OCI-LY7 (cell line): ENCODE results near the gene TM4SF4.

Source experiments
- EZH2phosphoT487 ChIP-seq: fragments of 200-600 bp; sonication (generic); IDR thresholded peaks from 2 replicates; pipeline ENCODE4 v1.6.1; 2018; ENCODE audit warnings: low read depth, borderline replicate concordance, mild to moderate bottlenecking, mixed run types, antibody characterized with exemption, low read length, moderate library complexity, mixed read lengths
- TF ChIP-seq, protein P1 (sequence below): fragments of 200-600 bp; sonication (generic); conservative IDR thresholded peaks from 2 replicates; pipeline ENCODE4 v1.5.1; 2014; ENCODE audit warnings: mild to moderate bottlenecking, antibody characterized with exemption, low read length, moderate library complexity, mixed read lengths

DNA sequence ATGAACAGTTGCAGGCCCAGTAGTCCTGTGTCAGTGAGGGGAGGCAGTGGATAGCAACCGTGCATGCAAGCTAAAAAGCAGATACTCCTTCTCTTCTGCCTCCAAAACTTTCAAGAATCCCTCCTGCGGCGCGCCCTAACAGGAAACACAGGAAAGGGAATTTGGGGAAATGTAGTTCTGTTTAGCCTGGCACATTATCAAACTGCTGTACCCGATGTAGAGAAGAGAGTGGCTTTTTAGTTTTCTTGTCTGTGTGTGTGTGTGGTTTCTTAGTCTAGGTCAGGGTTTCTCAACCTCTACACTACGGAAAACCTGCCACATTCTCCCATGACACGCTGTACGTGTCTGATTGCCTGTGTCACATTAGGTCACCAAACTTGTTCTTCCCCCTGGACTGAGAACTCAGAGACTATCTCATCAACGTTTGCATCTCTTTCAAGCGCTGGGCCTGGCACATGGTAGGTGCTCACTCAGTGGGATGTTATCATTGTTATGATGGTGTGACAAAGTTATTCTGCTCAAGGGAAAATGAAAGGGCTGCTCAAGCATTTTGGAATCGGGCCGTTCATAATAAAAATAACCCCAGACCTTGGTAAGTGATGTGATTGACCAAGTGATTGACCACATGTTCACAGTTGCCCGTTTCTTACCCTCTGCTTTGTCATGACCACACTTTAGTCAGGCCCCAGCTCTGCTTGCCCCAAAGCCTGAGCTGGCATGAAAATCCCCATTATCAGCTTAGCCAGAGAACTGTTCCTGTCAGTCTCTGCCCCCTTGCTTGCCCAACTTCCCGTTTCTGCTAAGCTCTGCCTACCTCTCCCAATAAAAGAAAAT is 33.2 kb downstream of the TM4SF4 start:
- TF ChIP-seq, protein P1, sequence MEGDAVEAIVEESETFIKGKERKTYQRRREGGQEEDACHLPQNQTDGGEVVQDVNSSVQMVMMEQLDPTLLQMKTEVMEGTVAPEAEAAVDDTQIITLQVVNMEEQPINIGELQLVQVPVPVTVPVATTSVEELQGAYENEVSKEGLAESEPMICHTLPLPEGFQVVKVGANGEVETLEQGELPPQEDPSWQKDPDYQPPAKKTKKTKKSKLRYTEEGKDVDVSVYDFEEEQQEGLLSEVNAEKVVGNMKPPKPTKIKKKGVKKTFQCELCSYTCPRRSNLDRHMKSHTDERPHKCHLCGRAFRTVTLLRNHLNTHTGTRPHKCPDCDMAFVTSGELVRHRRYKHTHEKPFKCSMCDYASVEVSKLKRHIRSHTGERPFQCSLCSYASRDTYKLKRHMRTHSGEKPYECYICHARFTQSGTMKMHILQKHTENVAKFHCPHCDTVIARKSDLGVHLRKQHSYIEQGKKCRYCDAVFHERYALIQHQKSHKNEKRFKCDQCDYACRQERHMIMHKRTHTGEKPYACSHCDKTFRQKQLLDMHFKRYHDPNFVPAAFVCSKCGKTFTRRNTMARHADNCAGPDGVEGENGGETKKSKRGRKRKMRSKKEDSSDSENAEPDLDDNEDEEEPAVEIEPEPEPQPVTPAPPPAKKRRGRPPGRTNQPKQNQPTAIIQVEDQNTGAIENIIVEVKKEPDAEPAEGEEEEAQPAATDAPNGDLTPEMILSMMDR = no peak
- TF ChIP-seq EZH2phosphoT487 = no peak
